ENCODE data around the gene PAPPA2.

DNA sequence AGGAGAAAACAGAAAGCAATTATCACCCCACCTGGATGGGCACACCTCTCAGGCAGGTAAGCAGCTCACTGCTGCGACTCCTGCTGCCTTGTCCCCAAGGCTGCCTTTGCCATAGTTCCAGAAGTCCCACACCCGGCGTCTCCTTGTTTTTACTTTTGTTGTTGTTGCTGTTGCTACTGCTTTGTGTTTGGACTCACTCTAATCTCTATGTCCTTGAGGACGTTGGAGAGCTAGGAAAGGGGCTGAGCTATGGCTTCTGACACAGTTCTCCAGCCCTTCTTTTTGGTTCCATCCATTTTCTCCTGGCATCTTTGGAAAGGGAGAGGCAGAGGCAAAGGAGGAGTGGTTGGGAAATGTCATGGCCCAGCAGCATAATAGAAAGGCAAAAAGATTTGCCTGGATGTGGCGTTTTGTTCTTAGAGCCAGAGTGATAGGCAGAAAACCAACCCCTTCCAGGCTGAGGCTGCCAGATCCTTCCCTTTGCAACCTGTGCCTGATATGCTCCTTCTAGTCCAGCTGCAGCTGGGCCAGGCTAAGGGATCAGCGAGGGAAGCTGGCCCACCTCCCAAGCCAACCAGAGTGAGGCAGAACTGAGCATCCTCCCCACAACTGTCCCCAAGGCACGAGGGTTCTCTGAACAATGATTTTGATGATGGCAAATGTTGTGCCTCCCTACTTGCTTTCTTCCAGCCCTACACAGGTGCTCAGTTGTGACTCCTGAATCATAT lies 430.8 kb downstream of the PAPPA2 start:
- no peak for TF ChIP-seq CTCF (conservative IDR thresholded peaks at IDR 0.05)
- no peak for TF ChIP-seq EZH2 (IDR thresholded peaks at IDR 0.05; ENCODE audit: low read depth)

All from PC-9 (cell line).